ENCODE data around the gene SMYD3.

The SMYD3 gene

DNA sequence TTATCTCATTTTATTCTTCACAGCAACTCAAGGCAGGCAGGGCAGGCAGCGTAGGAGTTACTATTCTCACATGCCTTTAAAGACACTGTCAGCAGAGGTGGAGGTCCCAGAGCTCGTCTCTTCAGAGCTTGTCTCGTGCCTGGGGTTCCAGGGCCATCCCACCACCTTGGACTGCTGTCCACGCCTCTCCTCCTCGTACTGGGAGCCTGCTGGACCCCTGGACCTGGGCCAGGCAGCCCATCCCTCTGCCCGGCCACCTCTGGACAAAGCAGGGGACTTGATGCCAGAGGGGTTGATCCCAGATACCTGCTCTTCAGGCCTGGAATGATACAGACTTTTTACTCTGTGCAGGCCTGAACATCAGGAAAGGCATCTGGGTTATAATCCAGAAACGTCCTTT lies 805.4 kb downstream of the SMYD3 start:
- Histone ChIP-seq H4K20me1 (ENCODE audit: insufficient read depth, low read length, poor library complexity, severe bottlenecking) (no peaks in the 10 kb centered on the region), H3K9me3 (ENCODE audit: insufficient read depth, low read depth, low read length) (no peaks in the 10 kb centered on the region), H3K27me3 (ENCODE audit: insufficient read depth, low read length, poor library complexity, severe bottlenecking) (no peaks in the 10 kb centered on the region), H3K4me2 (ENCODE audit: low read depth, low read length, poor library complexity, severe bottlenecking) (no peak overlapping the region), H3K36me3 (ENCODE audit: insufficient read depth, low read length) (no peaks in the 10 kb centered on the region), H3K4me1 (ENCODE audit: insufficient read depth, low read length, poor library complexity, severe bottlenecking) (peaks cover 14% of the 10 kb centered on the region), H3K9ac (ENCODE audit: low read depth, low read length, poor library complexity, severe bottlenecking) (no peak overlapping the region), H3K79me2 (ENCODE audit: insufficient read depth, low read length) (no peaks in the 10 kb centered on the region), H2AFZ (ENCODE audit: low read length) (no peak overlapping the region), H3K9me2 (replicated peaks; ENCODE audit: low read depth, low read length) (no peaks in the 10 kb centered on the region), H3K4me3 (ENCODE audit: low read length, poor library complexity, severe bottlenecking) (no peak overlapping the region), H3F3A (ENCODE audit: low read depth) (no peaks in the 10 kb centered on the region)
- TF ChIP-seq EZH2phosphoT487 (IDR thresholded peaks at IDR 0.05; ENCODE audit: borderline replicate concordance): no peak
- no peak for TF ChIP-seq CTCF (conservative IDR thresholded peaks at IDR 0.05; ENCODE audit: low read length)

GRCh38 chr1:245700631-245701030 lies 806.4 kb downstream of the SMYD3 start:
- Histone ChIP-seq H3K27me3 (ENCODE audit: insufficient read depth, low read length, poor library complexity, severe bottlenecking) (no peaks in the 10 kb centered on the region), H4K20me1 (ENCODE audit: insufficient read depth, low read length, poor library complexity, severe bottlenecking) (no peaks in the 10 kb centered on the region), H3K9me3 (ENCODE audit: insufficient read depth, low read depth, low read length) (no peaks in the 10 kb centered on the region), H3K9me2 (replicated peaks; ENCODE audit: low read depth, low read length) (no peaks in the 10 kb centered on the region), H3K36me3 (ENCODE audit: insufficient read depth, low read length) (no peaks in the 10 kb centered on the region), H3F3A (ENCODE audit: low read depth) (no peaks in the 10 kb centered on the region), H3K4me1 (ENCODE audit: insufficient read depth, low read length, poor library complexity, severe bottlenecking) (peaks cover 14% of the 10 kb centered on the region), H3K79me2 (ENCODE audit: insufficient read depth, low read length) (no peaks in the 10 kb centered on the region), H3K4me3 (ENCODE audit: low read length, poor library complexity, severe bottlenecking) (no peak overlapping the region), H2AFZ (ENCODE audit: low read length) (no peak overlapping the region), H3K9ac (ENCODE audit: low read depth, low read length, poor library complexity, severe bottlenecking) (no peak overlapping the region), H3K4me2 (ENCODE audit: low read depth, low read length, poor library complexity, severe bottlenecking) (no peak overlapping the region)
- TF ChIP-seq CTCF (conservative IDR thresholded peaks at IDR 0.05; ENCODE audit: low read length) (no peak), EZH2phosphoT487 (IDR thresholded peaks at IDR 0.05; ENCODE audit: borderline replicate concordance) (no peak)

All from Loucy (cell line).